Cardiac fibroblast (primary cell): Measurements from ENCODE around the gene GUCA2B.

ENCODE experiments used
- DNase-seq, 2 donors: peaks; one replicate each; pipeline versions ENCODE4 v3.0.0 to v3.0.0-alpha.2; 2010; ENCODE audit warnings: low read depth in 2 of 2
- H3K4me3 ChIP-seq, 2 donors: replicated peaks in 1 of 2; 1 replicate in 1 of 2; 2 replicates in 1 of 2; pipeline ENCODE4 v1.5.1; 2011; ENCODE audit warnings: low read depth in 2 of 2, low read length in 2 of 2, mild to moderate bottlenecking in 2 of 2, moderate library complexity in 1 of 2
- CTCF ChIP-seq: IDR thresholded peaks from one replicate; pipeline ENCODE4 v1.5.1; 2011; ENCODE audit warnings: low read depth, mild to moderate bottlenecking, low read length, inconsistent platforms

GUCA2B gene

GRCh38 chr1:42122408-42122807, 30.8 kb upstream of the GUCA2B start:
- DNase-seq, result no peak
- no peak for TF ChIP-seq CTCF
- no peak overlapping the region for H3K4me3 ChIP-seq

GRCh38 chr1:42125552-42125951, 27.7 kb upstream of the GUCA2B start:
- no peak for TF ChIP-seq CTCF
- no peak for DNase-seq
- no peak overlapping the region for H3K4me3 ChIP-seq

- TF ChIP-seq CTCF, result no peak
These were observed 25.4 kb upstream of the GUCA2B start for GRCh38 chr1:42127767-42128166.

GRCh38 chr1:42128499-42128898, 24.7 kb upstream of the GUCA2B start:
- H3K4me3 ChIP-seq, result no peak overlapping the region
- DNase-seq, result no peak
- no peak for TF ChIP-seq CTCF

More at GRCh38 chr1:42127767-42128166, 25.4 kb upstream of the GUCA2B start:
- no peak for DNase-seq
- H3K4me3 ChIP-seq, result no peak overlapping the region

- TF ChIP-seq CTCF, result no peak
- DNase-seq, result no peak
- H3K4me3 ChIP-seq, result no peak overlapping the region
These were observed 24.2 kb upstream of the GUCA2B start for GRCh38 chr1:42128964-42129363.

GRCh38 chr1:42130061-42130660, 23.0 kb upstream of the GUCA2B start:
- TF ChIP-seq CTCF, result no peak
- DNase-seq, result no peak
- H3K4me3 ChIP-seq, result no peak overlapping the region

- no peak for DNase-seq
- H3K4me3 ChIP-seq, result no peak overlapping the region
- no peak for TF ChIP-seq CTCF
These were observed 19.8 kb upstream of the GUCA2B start for GRCh38 chr1:42133390-42133789.
